Middle frontal gyrus (tissue), 1 donor: Measurements from ENCODE around the gene SLC22A31.
"Not testable (repeated sequence)": the region's sequence is repeated elsewhere in the genome, so short reads cannot be mapped to it uniquely, and the experiment has no call there.

Experiments
- DNase-seq: peaks from one replicate; pipeline ENCODE4 v3.0.0-alpha.2; 2015; ENCODE audit warnings: low spot score; ENCODE audit errors: extremely low spot score

The SLC22A31 gene

DNA sequence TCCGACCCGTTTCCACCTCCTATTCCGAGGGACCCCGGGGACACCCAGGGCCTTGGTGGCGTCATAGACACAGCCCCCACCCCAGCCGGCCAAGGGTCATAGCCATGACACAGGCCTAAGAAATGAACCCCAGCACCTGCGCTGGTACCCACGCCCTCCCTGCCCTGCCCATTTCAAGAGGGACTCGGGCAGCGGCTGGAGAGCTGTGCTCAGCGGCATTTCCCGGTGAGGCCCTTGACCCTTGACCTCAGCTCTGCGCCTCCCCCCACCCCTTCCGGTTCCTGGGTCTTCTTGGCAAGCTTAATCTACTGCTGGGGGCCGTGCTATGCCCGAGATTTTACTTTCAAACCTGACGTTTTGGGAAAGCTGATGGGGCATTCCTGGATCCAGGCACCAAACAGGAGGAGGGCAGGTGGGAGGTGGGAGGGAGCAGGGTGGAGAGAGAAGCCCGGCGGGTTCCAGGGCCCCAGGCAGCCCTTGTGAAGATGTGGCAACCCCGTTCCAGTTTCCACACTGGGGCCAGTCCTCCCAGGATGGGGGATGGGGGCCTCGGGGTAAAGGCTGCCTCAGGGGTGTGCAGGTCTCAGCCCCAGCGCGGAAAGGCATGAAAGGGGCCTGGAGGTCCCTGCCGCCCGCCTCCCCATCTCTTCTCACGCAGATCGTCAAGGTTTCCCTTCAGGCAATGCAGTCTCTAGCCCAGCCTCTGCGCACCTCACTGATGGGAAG is at the start of gene SLC22A31:
SLC22A31 (minus strand) TSS at position 414 of the 726 bp plus-strand sequence; CDS start at position 378, 36 bp downstream.
- no peak for DNase-seq

DNA sequence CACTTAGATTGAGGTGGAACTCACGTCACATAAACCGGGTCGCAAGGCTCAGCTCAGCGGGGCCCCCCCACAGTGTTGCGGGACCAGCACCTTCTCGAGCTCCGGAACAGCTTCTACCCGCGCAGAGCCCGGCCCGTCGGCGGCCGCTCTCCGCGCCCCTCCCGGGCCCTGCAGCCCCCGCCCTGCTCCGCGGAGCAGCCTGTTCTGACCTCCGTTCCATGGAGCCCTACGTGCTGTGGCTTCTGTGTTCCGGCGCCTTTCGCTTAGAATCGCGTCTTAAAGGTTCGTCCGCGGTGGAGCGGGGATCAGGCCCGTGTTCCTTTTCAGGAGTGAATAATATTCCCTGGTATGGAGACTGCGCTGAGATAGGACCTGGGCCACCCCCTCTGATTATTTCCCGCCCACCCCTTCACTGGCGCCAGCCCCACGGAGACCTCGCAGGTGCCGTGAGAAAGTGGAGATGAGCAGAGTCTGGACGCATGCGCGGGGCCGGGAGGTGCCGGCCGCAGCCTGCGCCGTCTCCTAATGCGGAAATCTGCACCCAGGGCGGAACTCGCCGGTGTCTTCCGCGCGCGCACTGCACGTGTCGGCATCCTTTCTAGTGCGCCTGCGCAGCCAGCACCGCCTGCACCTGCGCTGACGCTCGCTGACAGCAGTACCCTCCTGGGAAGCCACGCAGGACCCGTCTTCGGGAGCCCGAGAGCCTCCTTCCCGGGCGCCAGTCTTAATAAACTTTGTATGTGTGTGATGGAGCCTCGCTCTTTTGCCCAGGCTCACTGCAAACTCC is 48.1 kb upstream of the SLC22A31 start:
- no peak for DNase-seq

DNA sequence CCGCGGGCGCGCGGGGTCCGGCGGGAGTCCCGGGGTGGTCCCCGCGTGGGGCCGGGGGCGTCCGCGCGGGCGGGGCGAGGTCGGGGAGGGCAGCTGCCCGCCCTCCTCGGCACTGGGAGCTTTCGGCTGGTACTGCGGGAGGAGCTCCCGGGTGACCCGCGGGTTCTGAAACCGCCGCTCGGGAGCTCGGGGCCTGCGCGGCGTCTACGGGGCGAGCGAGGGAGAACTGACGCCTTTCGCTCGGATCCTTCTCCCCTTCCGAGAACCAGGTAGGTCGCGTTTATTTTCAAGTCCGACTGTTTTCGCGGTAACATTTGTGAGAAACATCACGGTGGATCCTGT is 47.4 kb upstream of the SLC22A31 start:
- DNase-seq: not testable (repeated sequence)

DNA sequence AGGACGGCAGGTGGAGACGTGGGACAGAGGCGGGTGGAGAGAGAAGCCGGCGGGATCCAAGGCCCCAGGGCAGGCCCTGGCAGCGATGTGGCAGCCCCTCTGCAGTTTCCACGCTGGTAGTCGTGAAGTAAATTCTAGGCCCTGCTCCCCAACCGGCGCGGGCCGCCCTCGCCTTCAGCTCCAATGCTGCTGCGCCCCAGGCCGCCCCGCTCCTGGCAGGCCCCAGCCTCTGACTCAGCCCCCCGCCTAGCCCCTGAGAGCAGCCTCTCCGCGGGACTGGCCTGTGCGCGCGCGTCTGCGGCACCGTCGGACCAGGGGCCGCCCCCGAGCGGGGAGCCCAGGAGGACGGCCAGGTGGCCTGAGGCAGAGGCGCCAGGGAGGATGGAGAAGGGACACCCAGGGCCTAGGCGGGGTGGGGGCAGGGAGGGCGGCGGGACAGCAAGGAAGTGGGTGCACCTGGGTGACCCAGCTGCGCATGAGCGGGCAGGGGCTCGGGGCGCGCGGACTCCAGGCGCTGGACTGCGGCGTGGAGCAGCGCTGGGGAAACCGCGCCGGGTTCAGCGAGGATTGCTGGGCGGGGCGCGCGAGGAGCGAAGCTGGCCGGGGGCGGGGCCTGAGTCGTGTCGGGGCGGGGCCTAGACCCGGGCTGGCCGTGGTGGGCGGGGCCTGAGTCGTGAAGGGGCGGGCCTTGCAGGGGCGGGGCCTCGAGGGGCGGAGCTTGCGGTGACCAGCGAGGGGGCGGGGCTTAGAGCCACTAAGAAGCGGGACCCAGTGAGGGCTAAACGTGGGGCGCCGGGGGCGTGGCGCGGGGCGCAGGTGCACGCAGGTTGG is 46.8 kb upstream of the SLC22A31 start:
- peak; percentile 53 for DNase-seq

DNA sequence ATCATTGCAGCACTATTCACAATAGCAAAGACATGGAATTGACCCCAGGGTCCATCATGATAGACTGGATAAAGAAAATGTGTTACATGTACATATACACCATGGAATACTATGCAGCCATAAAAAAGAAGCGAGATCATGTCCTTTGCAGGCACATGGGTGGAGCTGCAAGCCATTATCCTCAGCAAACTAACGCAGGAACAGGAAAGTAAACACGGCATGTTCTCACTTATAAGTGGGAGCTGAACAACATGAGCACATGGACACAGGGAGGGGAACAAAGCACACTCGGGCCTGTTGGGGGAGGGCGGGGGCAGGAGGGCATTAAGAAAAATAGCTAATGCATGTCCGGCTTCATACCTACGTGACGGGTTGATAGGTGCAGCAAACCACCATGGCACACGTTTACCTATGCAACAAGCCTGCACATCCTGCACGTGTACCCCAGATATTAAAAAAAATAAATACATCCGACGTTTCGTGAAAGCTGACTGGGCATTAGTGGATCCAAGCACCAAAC is 46.1 kb upstream of the SLC22A31 start:
- no peak for DNase-seq

DNA sequence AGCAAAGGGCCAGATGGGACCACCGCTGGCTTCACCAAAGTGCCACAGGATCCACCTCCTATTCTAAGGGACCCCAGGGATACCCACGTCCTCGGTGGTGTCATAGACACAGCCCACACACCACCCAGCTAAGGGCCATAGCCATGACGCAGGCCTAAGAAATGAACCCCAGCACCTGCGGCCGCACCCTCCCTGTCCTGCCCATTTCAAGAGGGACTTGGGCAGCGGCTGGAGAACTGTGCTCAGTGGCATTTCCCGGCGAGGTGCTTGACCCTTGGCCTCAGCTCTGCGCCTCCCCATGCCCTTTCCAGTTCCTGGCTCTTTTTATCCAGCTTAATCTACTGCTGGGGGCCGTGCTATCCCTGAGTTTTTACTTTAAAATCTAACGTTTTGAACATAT is 44.4 kb upstream of the SLC22A31 start:
- DNase-seq: no peak

DNA sequence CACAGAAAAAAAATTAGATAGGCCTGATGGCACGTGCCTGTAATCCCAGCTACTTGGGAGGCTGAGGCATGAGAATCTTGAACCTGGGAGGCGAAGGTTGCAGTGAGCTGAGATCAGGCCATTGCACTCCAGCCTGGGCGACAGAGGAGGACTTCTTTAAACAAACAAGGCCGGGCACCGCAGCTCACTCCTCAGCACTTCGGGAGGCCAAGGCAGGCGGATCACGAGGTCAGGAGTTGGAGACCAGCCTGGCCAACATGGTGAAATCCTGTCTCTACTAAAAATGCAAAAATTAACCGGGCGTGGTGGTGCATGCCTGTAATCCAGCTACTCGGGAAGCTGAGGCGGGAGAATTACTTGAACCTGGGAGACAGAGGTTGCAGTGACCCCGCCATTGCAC is 43.9 kb upstream of the SLC22A31 start:
- DNase-seq: not testable (repeated sequence)

DNA sequence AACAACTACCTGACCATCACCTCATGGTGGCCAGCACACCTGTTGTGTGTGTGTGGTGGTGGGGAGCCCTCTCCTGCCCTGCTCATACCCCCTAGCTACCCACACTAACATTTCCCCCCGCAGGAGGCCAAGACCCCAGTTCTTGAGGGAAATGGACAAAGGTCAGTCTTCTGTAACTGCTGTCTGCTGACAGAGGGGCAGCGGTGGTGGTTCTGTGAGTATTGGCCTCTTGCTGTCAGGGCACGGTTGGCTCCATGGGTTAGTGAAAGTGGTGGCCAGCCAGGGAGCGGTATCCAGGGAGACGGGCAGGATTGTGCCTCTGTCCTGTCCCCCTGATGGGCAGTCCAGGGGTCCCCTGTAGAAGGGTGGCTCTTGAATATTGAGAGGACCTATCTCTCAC is 43.3 kb upstream of the SLC22A31 start:
- DNase-seq: no peak

DNA sequence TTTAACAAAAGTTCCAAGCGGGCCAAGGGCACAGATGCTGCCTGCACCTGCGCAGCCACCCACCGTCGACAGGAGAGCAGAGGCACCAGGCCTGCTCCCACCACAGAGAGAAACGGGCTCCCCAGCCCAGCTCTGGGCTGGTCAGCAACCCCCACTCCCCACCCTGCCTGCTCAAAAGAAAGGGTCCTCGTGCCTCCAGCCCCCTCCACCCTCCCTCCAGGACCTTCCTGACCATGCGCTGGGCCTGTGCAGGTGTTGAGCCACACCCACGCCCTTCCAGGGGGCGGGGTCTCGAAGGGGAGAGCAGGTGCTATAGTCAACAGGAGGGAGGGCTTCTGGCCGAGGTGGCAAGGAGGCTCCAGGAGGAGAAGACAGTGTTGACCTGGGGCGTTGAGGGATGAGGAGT is 42.5 kb upstream of the SLC22A31 start:
- DNase-seq: no peak

DNA sequence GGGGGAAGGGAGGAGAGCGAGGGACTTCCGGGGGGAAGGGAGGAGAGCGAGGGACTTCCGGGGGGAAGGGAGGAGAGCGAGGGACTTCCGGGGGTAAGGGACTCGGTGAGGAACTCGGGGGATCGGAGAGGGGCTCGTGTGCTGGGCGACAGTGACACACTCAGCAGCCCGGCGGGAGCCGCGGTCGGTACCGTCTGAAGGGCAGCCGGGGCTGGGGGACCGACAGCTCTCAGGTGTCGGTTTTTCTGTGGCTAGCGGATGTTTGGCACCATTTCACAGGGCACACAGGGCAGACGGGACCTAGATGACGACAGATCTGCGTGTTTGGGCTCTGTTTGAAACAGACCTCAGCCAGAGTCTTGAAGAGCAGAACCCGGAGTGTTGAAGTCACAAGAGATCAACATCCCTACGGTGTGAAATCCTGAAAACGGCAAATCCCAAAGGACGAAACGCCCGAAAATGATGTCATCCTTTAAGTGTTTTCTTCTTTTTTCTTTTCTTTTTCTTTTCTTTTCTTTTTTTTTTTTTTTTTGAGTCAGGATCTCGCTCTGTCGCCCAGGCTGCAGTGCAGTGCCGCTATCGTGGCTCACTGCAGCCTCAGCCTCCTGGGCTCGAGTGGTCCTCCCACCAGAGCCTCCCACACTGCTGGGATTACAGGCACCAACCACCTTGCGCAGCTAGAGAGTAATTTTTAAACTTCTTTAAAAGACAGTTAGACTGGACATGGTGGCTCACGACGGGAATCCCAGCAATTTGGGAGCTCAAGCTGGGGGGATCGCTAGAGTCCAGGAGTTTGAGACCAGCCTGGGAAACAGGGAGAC is 41.1 kb upstream of the SLC22A31 start:
- peak; percentile 9 for DNase-seq

DNA sequence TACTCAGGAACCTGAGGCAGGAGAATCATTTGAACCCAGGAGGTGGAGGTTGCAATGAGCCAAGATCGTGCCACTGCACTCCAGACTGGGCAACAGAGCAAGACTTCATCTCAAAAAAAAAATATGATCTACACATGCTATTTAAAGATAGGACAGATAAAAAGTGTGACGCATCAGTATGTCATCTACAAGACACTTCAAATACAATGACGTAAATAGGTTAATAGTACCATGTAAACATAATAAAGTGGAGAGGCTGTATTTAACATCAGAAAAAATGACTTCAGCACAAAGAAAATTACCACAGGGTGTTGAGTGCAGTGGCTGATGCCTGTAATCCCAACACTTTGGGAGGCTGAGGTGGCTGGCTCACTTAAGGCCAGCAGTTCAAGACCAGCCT is 37.4 kb upstream of the SLC22A31 start:
- no peak for DNase-seq

DNA sequence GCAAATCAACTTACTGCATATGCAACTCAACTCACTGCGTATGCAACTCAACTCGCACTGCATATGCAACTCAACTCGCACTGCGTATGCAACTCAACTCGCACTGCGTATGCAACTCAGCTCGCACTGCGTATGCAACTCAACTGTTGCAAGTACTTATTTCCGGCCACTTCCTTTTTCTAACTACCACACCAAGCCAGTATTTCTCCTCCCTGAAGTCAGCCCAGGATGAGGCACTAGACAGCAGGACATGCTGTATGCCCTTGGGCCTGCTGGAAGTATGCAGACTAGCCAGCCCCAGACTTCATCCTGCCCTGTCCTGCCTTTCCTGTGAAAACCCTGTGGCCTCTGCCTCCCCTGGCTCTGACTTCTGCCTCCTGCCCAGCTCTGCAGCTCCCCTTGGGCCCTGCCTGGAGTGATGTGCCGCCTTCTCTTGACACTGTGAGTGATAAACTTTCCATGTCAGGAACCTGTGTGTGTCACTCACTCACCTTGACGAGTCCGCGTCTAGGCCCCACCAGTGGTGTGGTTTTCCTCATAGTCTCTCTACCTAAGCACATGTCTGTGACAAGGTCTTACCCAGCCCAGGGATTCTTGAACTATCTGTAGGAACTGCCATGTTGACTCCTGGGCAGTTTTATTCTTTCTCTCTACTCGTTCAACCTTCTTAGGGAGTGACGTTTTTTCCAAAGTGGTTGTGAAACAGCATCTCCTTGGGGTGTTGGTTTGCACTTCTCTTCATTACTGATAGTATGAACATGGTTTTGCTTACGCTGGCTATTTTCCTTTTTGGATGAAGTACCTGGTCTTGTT is 33.5 kb upstream of the SLC22A31 start:
- DNase-seq: no peak

DNA sequence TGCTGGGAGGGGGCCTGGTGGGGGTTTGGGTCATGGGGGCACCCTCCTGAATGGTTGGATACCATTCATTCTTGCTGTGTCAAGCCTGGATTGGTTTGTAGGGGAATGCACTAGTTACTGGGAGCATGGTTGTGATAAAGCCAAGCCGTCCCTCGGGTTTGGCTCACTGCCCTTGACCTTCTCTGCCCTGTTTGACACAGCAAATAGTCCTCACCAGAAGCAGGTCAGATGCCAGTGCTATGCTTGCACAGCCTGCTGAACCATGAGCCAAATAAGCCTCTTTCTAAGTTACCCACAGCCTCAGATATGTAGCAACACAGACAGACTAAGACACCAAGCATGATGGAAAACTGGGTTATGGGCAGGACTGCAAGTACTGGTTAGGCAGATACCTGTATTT is 31.8 kb upstream of the SLC22A31 start:
- no peak for DNase-seq

DNA sequence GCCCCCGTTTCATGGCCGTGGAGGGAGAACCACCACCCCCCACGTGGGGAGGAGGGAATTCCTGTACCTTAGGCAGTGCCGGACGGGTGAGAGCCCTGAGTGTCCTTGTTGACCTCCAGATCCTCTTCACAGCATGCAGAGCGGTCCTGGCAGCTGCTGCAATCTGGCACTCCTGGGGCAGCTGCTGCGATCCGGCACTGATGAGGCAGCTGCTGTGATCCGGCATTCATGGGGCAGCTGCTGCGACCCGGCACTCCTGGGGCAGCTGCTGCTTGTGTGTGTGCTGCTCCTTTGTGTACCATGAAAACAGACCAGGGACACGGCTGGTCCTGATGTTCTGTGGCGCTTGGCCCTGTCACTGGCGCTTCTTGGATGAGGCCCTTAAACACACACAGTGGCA is 29.9 kb upstream of the SLC22A31 start:
- DNase-seq: no peak

DNA sequence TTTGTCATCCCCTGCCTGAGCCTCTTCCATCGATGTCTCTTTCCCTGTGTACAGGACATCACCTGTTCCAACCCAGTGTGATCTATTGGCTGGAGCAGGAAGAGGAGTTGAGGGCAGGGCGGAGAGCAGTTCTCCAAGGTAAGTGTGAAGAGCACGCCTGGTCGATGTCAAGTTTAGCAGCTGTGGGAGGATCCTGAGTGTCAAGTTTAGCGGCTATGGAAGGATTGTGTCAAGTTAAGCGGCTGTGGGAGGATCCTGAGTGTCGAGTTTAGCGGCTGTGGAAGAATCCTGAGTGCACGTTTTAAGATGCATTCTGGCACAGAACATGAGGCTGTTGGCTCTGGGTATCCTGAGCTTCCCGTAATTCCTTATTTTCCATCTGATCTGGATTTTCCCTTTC is 24.3 kb upstream of the SLC22A31 start:
- no peak for DNase-seq

DNA sequence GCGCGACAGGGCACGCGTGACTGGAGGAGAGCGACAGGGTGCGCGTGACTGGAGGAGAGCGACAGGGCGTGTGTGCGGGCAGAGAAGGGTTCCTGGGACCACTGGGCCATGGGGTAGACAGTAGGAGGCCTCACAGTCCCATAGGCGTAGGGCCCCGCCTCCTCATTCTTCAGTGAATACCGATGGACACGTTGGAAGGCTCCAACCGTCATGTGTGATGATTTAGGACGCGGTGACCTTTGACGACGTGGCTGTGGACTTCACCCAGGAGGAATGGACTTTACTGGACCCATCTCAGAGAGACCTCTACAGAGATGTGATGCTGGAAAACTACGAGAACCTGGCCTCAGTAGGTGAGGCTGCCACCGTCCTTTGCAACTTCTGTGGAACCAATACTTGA is 22.6 kb upstream of the SLC22A31 start:
- DNase-seq: no peak

DNA sequence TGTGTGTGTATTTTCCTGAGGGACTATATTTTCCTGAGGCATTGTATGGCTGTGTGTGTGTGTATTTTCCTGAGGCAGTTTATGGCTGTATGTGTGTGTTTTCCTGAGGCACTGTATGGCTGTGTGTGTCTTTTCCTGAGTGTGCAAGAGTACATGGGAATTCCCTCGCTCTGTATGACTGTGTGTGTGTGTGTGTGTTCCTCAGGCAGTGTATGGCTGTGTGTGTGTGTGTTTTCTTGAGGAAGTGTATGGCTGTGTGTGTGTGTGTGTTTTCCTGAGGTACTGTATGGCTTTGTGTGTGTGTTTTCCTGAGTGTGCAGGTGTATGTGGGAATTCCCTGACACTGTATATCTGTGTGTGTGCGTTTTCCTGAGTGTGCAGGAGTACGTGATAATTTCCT is 21.3 kb upstream of the SLC22A31 start:
- DNase-seq: no peak

DNA sequence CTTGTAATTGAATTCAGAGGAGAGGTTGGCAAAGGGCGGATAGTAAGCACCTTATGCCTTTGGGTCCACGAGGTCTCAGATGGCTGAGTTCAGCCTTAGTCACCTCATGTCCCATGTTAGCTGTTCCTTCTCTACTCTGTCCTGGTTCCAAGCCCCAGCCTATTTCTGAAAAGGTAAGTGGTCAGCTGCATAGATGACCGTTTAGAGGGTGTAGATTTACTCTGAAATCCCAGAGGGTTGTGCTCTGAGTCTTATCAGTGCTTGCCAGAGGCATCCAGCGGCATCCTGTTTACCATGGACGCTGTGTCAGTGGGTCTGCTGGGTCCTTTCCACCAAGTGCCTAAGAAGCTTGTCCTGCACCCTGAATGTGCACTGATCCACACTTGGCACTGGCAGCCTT is 19.0 kb upstream of the SLC22A31 start:
- DNase-seq: no peak

DNA sequence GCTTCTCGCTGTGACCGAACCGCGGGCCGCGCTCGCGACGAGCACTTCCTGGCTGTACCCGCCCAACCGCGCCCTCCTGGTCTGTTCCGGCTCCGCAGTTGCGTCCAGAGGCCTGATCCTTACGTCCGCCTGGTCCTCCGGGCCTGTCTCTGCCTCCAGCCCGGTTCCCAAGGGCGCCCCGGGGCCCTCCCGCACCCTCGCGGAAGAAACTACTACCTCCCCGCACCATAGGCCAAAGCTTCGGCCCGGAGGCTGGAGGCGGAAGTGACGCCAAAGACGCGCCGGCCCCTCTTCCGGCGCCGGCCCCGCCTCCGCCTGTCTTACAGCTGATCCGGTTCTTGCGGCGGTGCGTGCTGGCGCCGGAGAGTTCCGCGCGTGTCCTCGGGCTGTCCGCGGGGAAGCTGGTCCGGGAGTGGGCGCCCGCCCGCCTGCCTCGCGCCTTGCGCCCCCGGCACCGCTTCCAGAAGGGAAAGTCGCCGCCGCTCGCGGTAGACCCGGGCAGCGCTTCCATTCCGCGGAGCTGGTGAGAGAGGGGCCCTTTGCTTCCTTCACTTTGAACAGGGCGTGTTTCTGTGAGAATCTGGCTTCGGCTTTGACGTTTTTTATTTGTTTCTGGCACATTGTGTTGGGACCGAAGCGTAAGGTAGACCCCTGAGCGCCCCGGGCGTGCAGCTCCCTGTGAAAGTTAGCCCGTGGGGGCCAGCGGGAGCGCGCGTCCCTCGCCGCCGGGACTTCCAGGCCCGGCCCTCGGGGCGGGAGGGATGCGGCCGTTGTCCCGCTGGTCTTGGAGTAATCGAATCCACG is 17.3 kb upstream of the SLC22A31 start, which contains the start of gene ZNF778:
ZNF778 (plus strand) TSS at position 316 of the 804 bp plus-strand sequence. CDS start 3,425 bp downstream, outside the sequence.
- DNase-seq: peak; percentile 82
